Measurements from ENCODE around the gene METTL22. TPM values are rescaled to one million over a fixed set of nuclear protein-coding genes. Genes with fewer than 3 reads are reported as not detected.

The METTL22 gene
- total RNA-seq, 1 donor from 2014 or later: 87.9 TPM

- Mint-ChIP-seq H3K4me3 (ENCODE audit: unreplicated experiment) (no peak overlapping the region), H3K36me3 (ENCODE audit: unreplicated experiment) (no peaks in the 10 kb centered on the region), H3K9me3 (ENCODE audit: unreplicated experiment) (no peaks in the 10 kb centered on the region), H3K4me1 (ENCODE audit: low read depth, unreplicated experiment) (no peaks in the 10 kb centered on the region), H3K27ac (ENCODE audit: unreplicated experiment) (no peak overlapping the region), H3K27me3 (ENCODE audit: unreplicated experiment) (peaks cover 5% of the 10 kb centered on the region)
- no peak for TF ChIP-seq CTCF (IDR thresholded peaks at IDR 0.05; ENCODE audit: partially characterized antibody, unreplicated experiment)
- no peak for DNase-seq
Measured at GRCh38 chr16:8576141-8577004, 45.1 kb upstream of the METTL22 start.

- H3K27ac Mint-ChIP-seq (ENCODE audit: unreplicated experiment): no peak overlapping the region
- H3K4me3 Mint-ChIP-seq (ENCODE audit: unreplicated experiment): no peak overlapping the region
- DNase-seq: no peak
- no peaks in the 10 kb centered on the region for H3K9me3 Mint-ChIP-seq (ENCODE audit: unreplicated experiment)
- peaks cover 5% of the 10 kb centered on the region for H3K27me3 Mint-ChIP-seq (ENCODE audit: unreplicated experiment)
- H3K36me3 Mint-ChIP-seq (ENCODE audit: unreplicated experiment): no peaks in the 10 kb centered on the region
- TF ChIP-seq CTCF (IDR thresholded peaks at IDR 0.05; ENCODE audit: partially characterized antibody, unreplicated experiment): no peak
- no peaks in the 10 kb centered on the region for H3K4me1 Mint-ChIP-seq (ENCODE audit: low read depth, unreplicated experiment)
Measured at GRCh38 chr16:8577678-8578304, 43.7 kb upstream of the METTL22 start.

GRCh38 chr16:8579559-8579958 is 41.9 kb upstream of the METTL22 start:
- Mint-ChIP-seq H3K4me3 (ENCODE audit: unreplicated experiment) (no peak overlapping the region), H3K4me1 (ENCODE audit: low read depth, unreplicated experiment) (no peaks in the 10 kb centered on the region), H3K27ac (ENCODE audit: unreplicated experiment) (no peak overlapping the region), H3K27me3 (ENCODE audit: unreplicated experiment) (peaks cover 3% of the 10 kb centered on the region), H3K9me3 (ENCODE audit: unreplicated experiment) (no peaks in the 10 kb centered on the region), H3K36me3 (ENCODE audit: unreplicated experiment) (no peaks in the 10 kb centered on the region)
- no peak for TF ChIP-seq CTCF (IDR thresholded peaks at IDR 0.05; ENCODE audit: partially characterized antibody, unreplicated experiment)
- no peak for DNase-seq

GRCh38 chr16:8581831-8582580 is 39.5 kb upstream of the METTL22 start:
- H3K36me3 Mint-ChIP-seq (ENCODE audit: unreplicated experiment): no peaks in the 10 kb centered on the region
- H3K4me1 Mint-ChIP-seq (ENCODE audit: low read depth, unreplicated experiment): no peaks in the 10 kb centered on the region
- DNase-seq: no peak
- no peak for TF ChIP-seq CTCF (IDR thresholded peaks at IDR 0.05; ENCODE audit: partially characterized antibody, unreplicated experiment)
- H3K27ac Mint-ChIP-seq (ENCODE audit: unreplicated experiment): no peak overlapping the region
- H3K27me3 Mint-ChIP-seq (ENCODE audit: unreplicated experiment): peaks cover 2% of the 10 kb centered on the region
- H3K4me3 Mint-ChIP-seq (ENCODE audit: unreplicated experiment): no peak overlapping the region
- peaks cover 2% of the 10 kb centered on the region for H3K9me3 Mint-ChIP-seq (ENCODE audit: unreplicated experiment)
